HG02973 (cell line): ENCODE measurements around the gene TMEM203.
"Not testable (repeated sequence)": the region's sequence is repeated elsewhere in the genome, so short reads cannot be mapped to it uniquely, and the experiment has no call there.

Source experiments
- ATAC-seq: cut with Tn5 transposase; IDR thresholded peaks from one replicate; pipeline ENCODE4 v1.9.1; 2021; ENCODE audit warnings: moderate library complexity; ENCODE audit not compliant: unreplicated experiment

TMEM203 gene, protein sequence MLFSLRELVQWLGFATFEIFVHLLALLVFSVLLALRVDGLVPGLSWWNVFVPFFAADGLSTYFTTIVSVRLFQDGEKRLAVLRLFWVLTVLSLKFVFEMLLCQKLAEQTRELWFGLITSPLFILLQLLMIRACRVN

DNA sequence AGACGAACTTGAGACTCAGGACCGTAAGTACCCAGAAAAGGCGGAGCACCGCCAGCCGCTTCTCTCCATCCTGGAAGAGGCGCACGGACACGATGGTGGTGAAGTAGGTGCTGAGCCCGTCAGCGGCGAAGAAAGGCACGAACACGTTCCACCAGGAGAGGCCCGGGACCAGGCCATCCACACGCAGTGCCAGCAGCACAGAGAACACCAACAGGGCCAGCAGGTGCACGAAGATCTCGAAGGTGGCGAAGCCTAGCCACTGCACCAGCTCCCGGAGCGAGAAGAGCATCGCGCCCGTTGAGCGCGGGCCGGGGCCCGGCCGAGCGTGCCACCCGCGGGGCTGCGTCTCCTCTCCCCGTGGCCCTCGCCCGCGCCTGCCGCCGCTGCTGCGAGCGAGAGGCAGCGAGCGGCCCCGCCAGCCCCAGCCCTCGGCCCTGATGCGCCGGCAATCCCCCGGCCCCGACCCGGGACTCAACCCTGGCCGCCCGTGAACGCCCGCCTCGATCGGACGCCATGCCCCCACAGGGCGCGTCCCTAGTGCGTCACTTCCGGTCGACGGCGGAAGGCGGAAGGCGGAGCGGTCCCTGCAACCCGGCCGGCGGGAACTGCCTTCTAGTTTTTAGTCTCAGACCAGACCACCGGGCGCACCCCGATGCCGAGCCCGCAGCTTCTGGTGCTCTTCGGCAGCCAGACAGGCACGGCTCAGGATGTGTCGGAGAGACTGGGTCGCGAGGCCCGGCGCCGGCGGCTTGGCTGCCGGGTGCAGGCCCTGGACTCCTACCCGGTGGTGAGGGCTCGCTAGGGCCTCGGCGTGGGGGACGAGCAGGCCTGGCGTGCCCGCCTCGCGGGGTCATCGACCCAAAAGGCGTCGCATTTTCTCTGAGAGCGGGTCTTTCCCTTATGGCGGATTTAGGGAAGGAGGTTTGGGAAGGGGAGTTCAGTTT, at the start of gene TMEM203, which contains the start of gene NDOR1:
TMEM203 (minus strand) TSS at position 523 of the 944 bp plus-strand sequence; CDS start at position 289, 234 bp downstream.
NDOR1 (plus strand) TSS at position 575 of the 944 bp plus-strand sequence; CDS start at position 653, 78 bp downstream.
- peak; percentile 39 for ATAC-seq

DNA sequence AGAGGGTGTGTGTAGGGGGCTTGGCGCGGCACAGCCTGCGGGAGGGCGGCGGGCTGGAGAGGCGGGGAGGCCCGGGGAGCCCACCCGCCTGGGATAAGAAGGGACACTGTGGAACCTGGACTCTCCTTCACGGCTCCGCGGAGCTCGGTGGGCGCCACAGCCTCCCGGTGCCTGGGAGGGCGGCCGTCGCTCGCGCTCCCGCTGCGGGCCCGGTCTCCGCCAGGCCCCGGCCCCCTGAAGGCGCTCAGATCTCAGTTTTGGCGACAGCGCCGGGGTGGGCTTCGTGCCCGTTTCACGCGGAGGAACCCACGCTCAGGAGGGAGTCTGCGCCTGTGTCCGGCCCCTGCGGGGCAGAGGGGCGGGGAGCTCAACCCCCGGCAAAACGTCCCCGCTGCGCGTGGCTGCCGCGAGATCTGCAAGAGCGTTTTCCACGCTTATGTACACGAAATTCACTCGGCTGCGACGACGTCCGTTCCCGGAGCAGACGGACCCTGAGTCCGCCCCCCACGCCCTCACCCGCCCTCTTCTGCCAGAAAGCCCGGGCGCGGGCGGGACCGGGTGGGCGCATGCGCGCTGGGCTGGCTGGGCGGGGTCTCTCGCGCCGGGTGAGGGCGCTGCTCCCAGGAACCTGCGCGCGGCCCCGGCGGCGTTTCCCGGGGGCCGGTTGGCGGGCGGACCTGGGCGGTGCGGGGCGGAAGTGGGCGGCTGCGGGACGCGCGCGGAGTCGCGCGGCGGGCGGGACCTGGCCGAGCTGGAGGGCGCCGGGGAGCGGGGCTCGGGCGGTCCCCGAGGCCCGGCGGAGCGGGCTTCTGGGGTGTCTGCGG, 49.4 kb upstream of the TMEM203 start, which contains the start of gene NELFB:
NELFB (plus strand) TSS at position 704 of the 824 bp plus-strand sequence.
- peak; percentile 68 for ATAC-seq

DNA sequence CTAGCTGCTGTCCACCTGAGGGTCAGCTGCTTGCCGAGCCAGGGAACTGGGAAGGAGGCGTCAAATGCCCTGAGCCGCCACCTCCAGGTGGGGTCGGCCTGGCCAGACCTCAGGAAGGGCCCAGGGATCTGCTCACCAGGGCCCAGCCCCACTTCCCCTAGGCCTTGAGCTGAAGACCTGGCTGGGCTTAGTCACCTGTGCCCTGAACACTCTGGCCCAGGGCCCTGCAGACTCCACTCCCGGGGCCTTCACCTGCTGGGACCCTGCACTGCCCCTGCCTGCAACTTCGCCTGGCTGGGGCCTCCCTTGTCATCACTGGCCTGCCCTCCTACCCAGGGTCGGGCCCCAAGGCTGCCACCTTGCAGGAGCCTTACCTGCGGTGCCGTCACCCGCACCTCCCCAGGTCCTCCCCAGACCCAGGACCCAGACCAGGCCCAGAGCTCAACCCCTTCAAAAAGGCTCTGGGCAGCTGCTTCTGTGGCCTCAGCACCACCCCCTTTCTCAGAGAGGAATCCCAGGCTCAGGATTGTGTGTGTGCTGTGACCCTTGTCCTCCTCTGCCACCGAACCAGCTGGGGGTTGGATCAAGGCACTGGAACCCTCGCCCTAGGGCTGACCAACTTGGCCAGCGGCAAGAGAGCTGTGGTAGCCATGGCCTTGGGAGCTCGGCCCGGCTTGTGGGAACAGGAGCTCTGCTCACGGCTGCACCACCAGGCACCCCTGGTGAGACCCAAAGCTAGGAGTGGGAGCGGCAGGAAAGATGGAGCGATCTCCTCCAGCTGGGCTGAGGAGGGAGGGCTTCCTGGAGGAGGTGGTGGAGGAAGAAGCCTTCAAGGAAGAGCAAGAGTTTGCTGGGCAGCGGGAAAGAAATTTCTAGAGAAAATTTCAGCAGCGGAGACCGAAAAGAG, 48.5 kb upstream of the TMEM203 start:
- ATAC-seq: no peak

DNA sequence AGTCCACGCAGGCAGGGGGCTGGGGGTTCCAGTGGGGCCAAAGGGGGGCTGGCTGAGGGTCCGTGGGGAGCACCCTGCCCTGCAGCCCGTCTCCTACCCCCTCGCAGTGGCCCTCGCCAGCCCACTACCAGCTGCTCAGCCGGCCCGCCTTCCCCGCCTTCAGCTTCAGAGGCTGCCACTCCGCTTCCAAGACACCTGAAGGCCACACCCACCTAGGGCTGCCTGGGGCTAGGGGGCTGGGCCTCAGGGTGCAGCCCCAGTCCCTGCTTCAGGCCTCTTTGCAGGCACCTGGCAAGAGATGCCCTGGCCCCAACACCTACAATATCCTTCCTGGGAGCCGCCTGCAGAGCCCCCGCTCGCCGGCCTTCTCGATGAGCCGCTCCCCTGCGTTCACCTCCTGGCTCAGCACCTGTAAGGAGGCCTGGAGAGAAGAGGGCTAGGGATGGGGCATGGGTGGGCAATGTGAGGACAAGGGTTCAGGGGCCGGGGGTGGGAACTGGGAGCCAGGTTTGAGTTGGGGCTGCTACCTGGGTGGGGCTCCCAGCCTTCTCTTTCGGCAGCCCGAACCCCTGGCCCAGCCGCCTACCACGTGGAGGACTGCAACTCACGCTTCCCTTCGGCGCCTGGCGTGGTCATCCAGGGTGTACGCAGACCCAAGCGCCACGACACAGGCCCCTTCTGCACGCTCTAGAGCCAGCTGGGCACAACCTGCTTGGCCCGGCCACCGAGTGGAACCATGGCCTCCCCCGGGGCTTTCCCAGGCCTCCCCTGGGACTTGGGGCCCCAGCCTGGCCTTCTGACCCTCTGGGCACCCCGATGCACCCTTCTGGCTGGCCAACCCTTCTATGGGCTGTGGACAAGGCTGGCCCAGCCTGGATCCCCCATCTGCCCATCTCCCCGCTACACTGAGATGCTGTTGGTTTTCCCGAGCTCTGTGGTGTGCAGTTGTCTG, 47.4 kb upstream of the TMEM203 start:
- no peak for ATAC-seq

GRCh38 chr9:137251490-137252268, 46.2 kb upstream of the TMEM203 start:
- ATAC-seq: no peak

GRCh38 chr9:137251194-137251461, 45.7 kb upstream of the TMEM203 start, which contains the start of gene STPG3:
STPG3 (plus strand) TSS chr9:137251286; CDS start chr9:137251287, 1 bp downstream.
- ATAC-seq: no peak

GRCh38 chr9:137250329-137251193, 45.1 kb upstream of the TMEM203 start:
- no peak for ATAC-seq

GRCh38 chr9:137247916-137248175, 42.4 kb upstream of the TMEM203 start:
- ATAC-seq: no peak

- no peak for ATAC-seq
Observed at GRCh38 chr9:137247135-137247915, 41.9 kb upstream of the TMEM203 start.

GRCh38 chr9:137245450-137246421, 40.3 kb upstream of the TMEM203 start:
- ATAC-seq: no peak

DNA sequence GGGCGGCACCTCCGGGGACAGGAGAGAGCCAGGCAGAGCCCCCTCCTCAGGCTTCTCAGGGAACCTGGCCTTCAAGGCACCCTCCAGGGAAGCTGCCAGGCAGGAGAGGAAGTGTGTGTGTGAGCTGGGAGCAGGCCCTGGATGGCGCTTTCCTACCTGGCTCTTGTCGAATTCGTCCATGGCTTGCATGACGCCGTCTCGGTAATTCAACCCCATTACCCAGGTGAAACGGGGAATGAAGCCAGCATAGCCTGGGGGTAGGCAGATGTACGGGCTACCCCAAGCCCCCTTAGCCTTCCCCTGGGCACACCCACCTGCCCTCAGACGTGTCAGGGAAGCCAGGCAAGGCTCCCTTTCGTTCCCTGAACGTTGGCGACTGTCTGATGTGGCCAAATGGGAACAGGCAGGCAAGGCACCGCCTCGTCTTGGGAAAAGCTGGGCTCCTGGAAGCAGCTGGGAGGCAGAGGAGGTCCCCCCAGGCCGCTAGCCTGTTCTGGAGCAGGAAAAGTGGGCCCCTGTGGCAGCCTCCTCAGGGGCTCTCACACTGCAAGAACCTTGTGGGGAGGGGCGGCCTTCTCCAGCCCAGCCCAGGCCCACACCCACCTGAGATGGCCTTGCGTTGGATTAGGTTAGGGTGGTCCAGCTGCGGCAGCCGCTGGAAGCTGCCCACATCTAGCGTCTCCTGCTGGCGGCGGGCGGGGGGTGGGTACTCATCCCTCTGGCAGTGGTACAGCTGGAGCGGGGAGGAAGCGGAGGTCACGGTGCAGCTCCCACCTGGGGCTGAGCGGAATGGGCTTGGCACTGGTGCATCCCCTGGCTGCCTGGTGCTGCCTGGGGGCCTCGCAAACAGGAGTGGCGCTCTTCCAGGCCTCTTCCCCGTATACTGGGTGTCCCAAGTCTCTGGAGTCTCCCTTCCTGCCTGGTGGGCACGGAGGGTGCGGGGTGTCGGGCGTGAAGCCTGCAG, 39.3 kb upstream of the TMEM203 start:
- ATAC-seq: no peak

DNA sequence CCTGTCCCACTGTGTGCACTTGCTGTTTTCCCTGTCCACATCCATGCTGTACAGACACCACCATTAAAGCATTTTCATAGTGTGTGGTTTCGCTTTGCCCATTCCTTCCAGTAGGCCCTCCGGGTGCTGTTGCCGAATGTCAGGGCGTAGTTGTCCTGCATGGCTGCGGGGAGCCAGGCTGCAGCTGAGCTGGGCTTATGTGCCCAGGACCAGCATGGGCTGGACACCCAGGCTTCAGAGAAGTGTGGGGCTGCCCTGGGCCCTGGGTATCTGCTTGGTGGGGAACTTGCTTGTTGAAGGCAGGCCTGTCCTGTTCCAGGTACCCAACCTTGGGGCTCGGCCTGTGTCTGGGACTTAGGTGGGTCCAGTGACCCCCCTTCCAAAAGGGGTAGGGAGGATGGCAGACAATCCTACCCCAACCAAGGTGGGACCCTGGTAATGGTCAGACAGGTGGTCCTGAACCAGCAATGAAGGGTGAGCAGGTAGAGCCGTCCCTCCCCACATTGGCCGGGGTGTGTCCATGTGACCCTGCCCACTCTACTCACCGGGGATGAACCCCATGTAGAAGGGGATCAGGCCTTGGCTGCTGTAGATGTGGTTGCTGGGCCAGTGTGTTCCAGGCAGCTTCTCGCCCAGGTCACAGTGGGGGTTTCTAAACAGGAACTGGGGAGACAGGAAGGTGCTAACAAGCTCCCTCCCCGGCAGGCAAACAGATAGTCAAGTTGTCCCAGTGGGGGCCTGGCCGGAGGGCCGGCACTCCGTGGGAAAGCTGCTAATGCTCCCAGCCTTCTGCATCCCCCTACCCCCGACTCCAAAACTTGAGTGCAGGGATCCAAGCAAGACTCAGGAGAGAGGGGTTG, 38.4 kb upstream of the TMEM203 start:
- ATAC-seq: no peak

GRCh38 chr9:137243266-137243625, 37.8 kb upstream of the TMEM203 start:
- ATAC-seq: not testable (repeated sequence)
